GM19328 (cell line): ENCODE results near the gene RNF223.

Source experiments
- ATAC-seq: cut with Tn5 transposase; IDR thresholded peaks from one replicate; pipeline ENCODE4 v1.9.1; 2021; ENCODE audit warnings: mild to moderate bottlenecking, moderate library complexity; ENCODE audit not compliant: unreplicated experiment

Gene RNF223

GRCh38 chr1:1047407-1047806, 26.7 kb downstream of the RNF223 start:
- ATAC-seq = no peak

- no peak for ATAC-seq
These were observed 27.3 kb downstream of the RNF223 start for GRCh38 chr1:1046767-1047166.

- no peak for ATAC-seq
These were observed 27.9 kb downstream of the RNF223 start for GRCh38 chr1:1046243-1046642.

- no peak for ATAC-seq
These were observed 29.0 kb downstream of the RNF223 start for GRCh38 chr1:1045129-1045528.

GRCh38 chr1:1044455-1045078, 29.5 kb downstream of the RNF223 start:
- no peak for ATAC-seq

GRCh38 chr1:1043921-1044320, 30.2 kb downstream of the RNF223 start:
- no peak for ATAC-seq

GRCh38 chr1:1043411-1043810, 30.7 kb downstream of the RNF223 start:
- no peak for ATAC-seq

- ATAC-seq = no peak
These were observed 31.3 kb downstream of the RNF223 start for GRCh38 chr1:1042835-1043234.

GRCh38 chr1:1041873-1042272, 32.2 kb downstream of the RNF223 start:
- no peak for ATAC-seq

- ATAC-seq = no peak
These were observed 33.0 kb downstream of the RNF223 start for GRCh38 chr1:1041092-1041523.

- no peak for ATAC-seq
These were observed 33.8 kb downstream of the RNF223 start for GRCh38 chr1:1040004-1040991.

- ATAC-seq = no peak
These were observed 34.8 kb downstream of the RNF223 start for GRCh38 chr1:1039145-1039910.

GRCh38 chr1:1038694-1039093, 35.4 kb downstream of the RNF223 start:
- no peak for ATAC-seq

GRCh38 chr1:1037366-1038327, 36.5 kb downstream of the RNF223 start:
- ATAC-seq = no peak

- no peak for ATAC-seq
These were observed 38.7 kb downstream of the RNF223 start for GRCh38 chr1:1035291-1035943.

GRCh38 chr1:1034439-1034781, 39.7 kb downstream of the RNF223 start:
- ATAC-seq = no peak

GRCh38 chr1:1033731-1034438, 40.2 kb downstream of the RNF223 start:
- no peak for ATAC-seq

- ATAC-seq = peak; percentile 79
These were observed 41.0 kb downstream of the RNF223 start for GRCh38 chr1:1033009-1033587.

GRCh38 chr1:1032424-1032823, 41.7 kb downstream of the RNF223 start:
- ATAC-seq = no peak
